HepG2 (cell line): ENCODE results near the gene SEBOX. TPM values are rescaled to one million over a fixed set of nuclear protein-coding genes. Genes with fewer than 3 reads are reported as not detected.

Experiments
- ATAC-seq: fragments of 200-7000 bp; cut with Tn5 transposase; 3 replicates; pipeline ENCODE4 v1.9.1; 2020; ENCODE audit warnings: mild to moderate bottlenecking, moderate library complexity
- BruUV-seq: library from RNA; stranded (reverse); fragments of 400-500 nt; replicated peaks from 2 replicates; lab custom pipeline; 2021; lab: Mats Ljungman, UMichigan
- CTCF ChIA-PET: fragments of 300-600 bp; formaldehyde crosslinking; extraction: SDS; loops from one replicate; lab custom pipeline; 2021; ENCODE audit warnings: low total read pairs, inconsistent platforms, low intra/inter-chr PET ratio; lab: Yijun Ruan, JAX
- POLR2A ChIA-PET: fragments of 350-600 bp; sonication (Branson Sonifier 250); formaldehyde crosslinking; loops from one replicate; lab custom pipeline; 2020; ENCODE audit warnings: antibody characterized with exemption, inconsistent platforms; lab: Yijun Ruan, JAX
- DNase-seq: peaks from one replicate; pipeline ENCODE4 v3.0.0-alpha.2; 2015; ENCODE audit warnings: low spot score
- FAIRE-seq: peaks from 3 replicates; lab custom pipeline; 2011; peaks lifted over from hg19 to GRCh38; lab: Jason Lieb, UNC
- H2AFZ ChIP-seq: one replicate; pipeline ENCODE4 v1.6.1; 2011; ENCODE audit warnings: low read length, inconsistent platforms
- H3K27ac ChIP-seq: fragments of 300-600 bp; 3 replicates; pipeline ENCODE4 v1.8.0; 2011; ENCODE audit warnings: mixed run types, mild to moderate bottlenecking, mixed read lengths, low read length, inconsistent platforms; ENCODE audit not compliant: insufficient read depth; ENCODE audit errors: extremely low read length
- H3K27me3 ChIP-seq, 2 experiments: fragments of 200-600 bp in 1 of 2; 2 replicates in 1 of 2; 3 replicates in 1 of 2; pipeline versions ENCODE4 v1.6.0 to v1.8.0; 2011; ENCODE audit warnings: low read length in 2 of 2, mild to moderate bottlenecking in 2 of 2, moderate library complexity in 2 of 2, inconsistent platforms in 1 of 2; ENCODE audit not compliant: insufficient read depth in 2 of 2, control insufficient read depth in 1 of 2
- H3K36me3 ChIP-seq, 2 experiments: fragments of 200-600 bp in 1 of 2; replicated peaks in 1 of 2; 2 replicates in 1 of 2; 3 replicates in 1 of 2; pipeline versions ENCODE4 v1.5.1 to v1.8.0; 2011; ENCODE audit warnings: low read length in 2 of 2, inconsistent platforms in 1 of 2; ENCODE audit not compliant: insufficient read depth in 2 of 2, control insufficient read depth in 1 of 2
- H3K4me1 ChIP-seq: 2 replicates; pipeline ENCODE4 v1.5.1; 2012; ENCODE audit warnings: low read length, inconsistent platforms; ENCODE audit not compliant: insufficient read depth
- H3K4me2 ChIP-seq: 2 replicates; pipeline ENCODE4 v1.6.0; 2011; ENCODE audit warnings: low read depth, low read length, inconsistent platforms
- H3K4me3 ChIP-seq, 3 experiments: fragments of 200-600 bp in 1 of 3; sonication (generic), shearing (Covaris generic) in 1 of 3; replicated peaks in 1 of 3; 2 replicates each; pipeline ENCODE4 v1.5.1; 2011 to 2016; ENCODE audit warnings: low read length in 3 of 3, inconsistent platforms in 2 of 3, low read depth in 2 of 3, mild to moderate bottlenecking in 2 of 3, control low read depth in 1 of 3, mixed read lengths in 1 of 3; ENCODE audit not compliant: insufficient read depth in 1 of 3
- H3K79me2 ChIP-seq: one replicate; pipeline ENCODE4 v1.6.1; 2011; ENCODE audit warnings: low read length, inconsistent platforms; ENCODE audit not compliant: insufficient read depth
- H3K9ac ChIP-seq: 2 replicates; pipeline ENCODE4 v1.6.0; 2011; ENCODE audit warnings: mild to moderate bottlenecking, low read depth, low read length, inconsistent platforms; ENCODE audit not compliant: insufficient read depth
- H3K9me3 ChIP-seq: 2 replicates; pipeline ENCODE4 v1.5.1; 2012; ENCODE audit warnings: mild to moderate bottlenecking, low read length
- H4K20me1 ChIP-seq: 2 replicates; pipeline ENCODE4 v1.6.0; 2011; ENCODE audit warnings: inconsistent platforms, mild to moderate bottlenecking, low read length, moderate library complexity; ENCODE audit not compliant: insufficient read depth
- ELF3 ChIP-seq: IDR thresholded peaks from 2 replicates; pipeline ENCODE4 v1.6.1; 2016; ENCODE audit warnings: missing genetic modification reagents, missing compliant biosample characterization
- NR2F1 ChIP-seq, 2 experiments: fragments of 450-650 bp in 1 of 2; formaldehyde crosslinking in 1 of 2; IDR thresholded peaks; 2 replicates each; pipeline versions ENCODE4 v1.5.0 to v1.6.1; 2016 to 2020; ENCODE audit warnings: mild to moderate bottlenecking in 1 of 2, missing compliant biosample characterization in 1 of 2, missing genetic modification reagents in 1 of 2, moderate library complexity in 1 of 2
- RBM22 ChIP-seq: fragments of 200-400 bp; formaldehyde crosslinking; optimal IDR thresholded peaks from 2 replicates; pipeline ENCODE3; 2017; ENCODE audit warnings: mild to moderate bottlenecking, low read length, moderate library complexity
- WGBS: methylation state at CpG from one replicate; pipeline ENCODE4 v1.1.6; 2017; ENCODE audit warnings: low lambda C conversion rate; 5-methylcytosine and 5-hydroxymethylcytosine counted together
- in situ Hi-C: cut with HindIII; loops from 2 replicates; pipeline ENCODE4 v1.10.0; 2017; ENCODE audit warnings: low pct_unique_long_range_greater_than_20kb; ENCODE audit not compliant: extremely low pct_ligation_motif_present
- intact Hi-C: fragments of 100-400 bp; cut with micrococcal nuclease; formaldehyde crosslinking; loops from one replicate; pipeline ENCODE4 v1.10.0; 2022; ENCODE audit not compliant: unreplicated experiment
- polyA plus RNA-seq, 8 experiments: library from polyadenylated mRNA; depleted of rRNA in 3 of 8; stranded (reverse) in 7 of 8; unstranded in 1 of 8; fragments of >200 nt; fragmentation: Illumina TruSeq in 4 of 8; extraction: Trizol in 4 of 8; gene quantifications; 2 replicates each; pipeline versions ENCODE4 v1.2.1 to v1.2.3, GENCODE V29; 2011 to 2016; ENCODE audit warnings: low read depth in 4 of 8, missing spikeins in 1 of 8, mixed read lengths in 1 of 8; ENCODE audit not compliant: insufficient read depth in 1 of 8
- total RNA-seq, 5 experiments: library from RNA; depleted of rRNA; stranded (reverse); fragments of >200 nt; fragmentation: Illumina TruSeq; extraction: Trizol; gene quantifications; 2 replicates each; pipeline ENCODE4 v1.2.3, GENCODE V29; 2016; ENCODE audit warnings: low read depth in 1 of 5
- TF ChIP-seq, protein P1 (sequence below): sonication (generic); IDR thresholded peaks from 2 replicates; pipeline ENCODE4 v1.6.1; 2016; ENCODE audit warnings: low read depth, borderline replicate concordance
- TF ChIP-seq, protein P2 (sequence below): sonication (generic); formaldehyde crosslinking; IDR thresholded peaks from 2 replicates; pipeline ENCODE4 v1.5.0; 2020; ENCODE audit warnings: missing genetic modification reagents

The SEBOX gene
- total and polyA plus RNA-seq, 2 of the 13 experiments (the other 11 are each of a cell fraction or from before 2014, with no cell fraction given) = not detected

DNA sequence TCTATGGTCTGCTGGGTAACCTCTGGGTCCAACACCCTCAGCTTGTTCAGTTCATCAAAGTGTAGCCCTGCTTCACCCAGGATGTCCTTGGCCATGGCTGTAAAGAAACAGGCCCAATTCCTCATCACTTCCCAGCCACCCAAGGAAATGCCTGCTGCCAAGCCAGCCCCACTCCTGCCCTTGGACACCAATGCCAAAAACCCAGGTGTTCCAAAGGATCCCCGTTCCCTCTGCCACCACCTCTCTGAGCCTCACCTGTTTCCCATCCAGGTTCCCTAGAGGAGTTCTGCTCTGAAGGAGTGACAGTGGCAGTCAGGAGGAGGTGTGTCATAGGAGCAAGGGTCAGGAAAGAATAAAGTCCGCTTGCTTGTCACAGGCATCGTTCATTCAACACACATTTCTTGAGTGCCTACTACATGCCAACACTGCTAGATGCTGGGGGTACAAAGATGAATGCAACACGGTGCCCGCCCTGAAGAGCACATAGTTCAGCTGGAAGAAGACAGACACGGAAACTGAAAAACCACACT lies 33.0 kb downstream of the SEBOX start:
- no TSS peak for BruUV-seq
- Histone ChIP-seq H4K20me1 (no peaks in the 10 kb centered on the region), H3K27ac (no peak overlapping the region), H2AFZ (no peak overlapping the region), H3K9ac (no peak overlapping the region), H3K4me1 (peaks cover 49% of the 10 kb centered on the region), H3K36me3 (peaks cover 9 to 38% of the 10 kb centered on the region in 2 experiments), H3K4me2 (no peak overlapping the region), H3K4me3 (no peak overlapping the region), H3K79me2 (peaks cover 42% of the 10 kb centered on the region), H3K9me3 (no peaks in the 10 kb centered on the region), H3K27me3 (no peaks in the 10 kb centered on the region; a peak in 1 of 5 replicates)
- intact Hi-C loops (no loop called here), in situ Hi-C loops (no loop called here)
- DNase-seq (no peak), FAIRE-seq (no peak), ATAC-seq (no peak)
- ChIA-PET CTCF (no interaction called here), POLR2A (no interaction called here)
- WGBS = 91% methylated on average over 6 of the region's 6 CpGs
- TF ChIP-seq NR2F1 (CRISPR knock-in tag; IDR thresholded peaks at IDR 0.05) (no peak), ELF3 (CRISPR knock-in tag) (no peak), RBM22 (peak; percentile 39)
- TF ChIP-seq, protein P1, sequence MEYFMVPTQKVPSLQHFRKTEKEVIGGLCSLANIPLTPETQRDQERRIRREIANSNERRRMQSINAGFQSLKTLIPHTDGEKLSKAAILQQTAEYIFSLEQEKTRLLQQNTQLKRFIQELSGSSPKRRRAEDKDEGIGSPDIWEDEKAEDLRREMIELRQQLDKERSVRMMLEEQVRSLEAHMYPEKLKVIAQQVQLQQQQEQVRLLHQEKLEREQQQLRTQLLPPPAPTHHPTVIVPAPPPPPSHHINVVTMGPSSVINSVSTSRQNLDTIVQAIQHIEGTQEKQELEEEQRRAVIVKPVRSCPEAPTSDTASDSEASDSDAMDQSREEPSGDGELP = no peak
- TF ChIP-seq, protein P2, sequence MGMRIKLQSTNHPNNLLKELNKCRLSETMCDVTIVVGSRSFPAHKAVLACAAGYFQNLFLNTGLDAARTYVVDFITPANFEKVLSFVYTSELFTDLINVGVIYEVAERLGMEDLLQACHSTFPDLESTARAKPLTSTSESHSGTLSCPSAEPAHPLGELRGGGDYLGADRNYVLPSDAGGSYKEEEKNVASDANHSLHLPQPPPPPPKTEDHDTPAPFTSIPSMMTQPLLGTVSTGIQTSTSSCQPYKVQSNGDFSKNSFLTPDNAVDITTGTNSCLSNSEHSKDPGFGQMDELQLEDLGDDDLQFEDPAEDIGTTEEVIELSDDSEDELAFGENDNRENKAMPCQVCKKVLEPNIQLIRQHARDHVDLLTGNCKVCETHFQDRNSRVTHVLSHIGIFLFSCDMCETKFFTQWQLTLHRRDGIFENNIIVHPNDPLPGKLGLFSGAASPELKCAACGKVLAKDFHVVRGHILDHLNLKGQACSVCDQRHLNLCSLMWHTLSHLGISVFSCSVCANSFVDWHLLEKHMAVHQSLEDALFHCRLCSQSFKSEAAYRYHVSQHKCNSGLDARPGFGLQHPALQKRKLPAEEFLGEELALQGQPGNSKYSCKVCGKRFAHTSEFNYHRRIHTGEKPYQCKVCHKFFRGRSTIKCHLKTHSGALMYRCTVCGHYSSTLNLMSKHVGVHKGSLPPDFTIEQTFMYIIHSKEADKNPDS = no peak
